Measurements from ENCODE around the gene GALNT18.

GRCh38 chr11:11540157-11540556 lies 81.6 kb downstream of the GALNT18 start:
- TF ChIP-seq CTCF (IDR thresholded peaks at IDR 0.05; ENCODE audit: insufficient read depth, low read length, poor library complexity, severe bottlenecking) (no peak), EZH2phosphoT487 (conservative IDR thresholded peaks at IDR 0.05; ENCODE audit: low read length) (no peak)

Data from SU-DHL-6 (cell line).